NCI-H1105 (cell line): Measurements from ENCODE around the gene APBA1.

Experiments
- DNase-seq: peaks from one replicate; lab custom pipeline; 2025; lab: John Stamatoyannopoulos, UW

The APBA1 gene

GRCh38 chr9:69472101-69472620 is 200.0 kb downstream of the APBA1 start:
- DNase-seq = no peak

- no peak for DNase-seq
Observed at GRCh38 chr9:69471433-69471832, 200.7 kb downstream of the APBA1 start.

- DNase-seq = no peak
Observed at GRCh38 chr9:69470186-69470977, 201.8 kb downstream of the APBA1 start.

GRCh38 chr9:69469136-69469535 is 203.0 kb downstream of the APBA1 start:
- no peak for DNase-seq

GRCh38 chr9:69468380-69468779 is 203.8 kb downstream of the APBA1 start:
- no peak for DNase-seq

- no peak for DNase-seq
Observed at GRCh38 chr9:69466151-69466550, 206.0 kb downstream of the APBA1 start.

- no peak for DNase-seq
Observed at GRCh38 chr9:69465473-69465872, 206.7 kb downstream of the APBA1 start.

GRCh38 chr9:69463497-69464068 is 208.6 kb downstream of the APBA1 start:
- no peak for DNase-seq

- DNase-seq = no peak
Observed at GRCh38 chr9:69462394-69462793, 209.8 kb downstream of the APBA1 start.

GRCh38 chr9:69461103-69461887 is 210.9 kb downstream of the APBA1 start:
- DNase-seq = no peak

- DNase-seq = no peak
Observed at GRCh38 chr9:69460012-69460411, 212.2 kb downstream of the APBA1 start.

GRCh38 chr9:69458176-69458575 is 214.0 kb downstream of the APBA1 start:
- DNase-seq = no peak

- DNase-seq = no peak
Observed at GRCh38 chr9:69456201-69456600, 216.0 kb downstream of the APBA1 start.

- DNase-seq = peak; percentile 45
Observed at GRCh38 chr9:69455311-69455710, 216.9 kb downstream of the APBA1 start.

- no peak for DNase-seq
Observed at GRCh38 chr9:69454321-69454720, 217.8 kb downstream of the APBA1 start.

- no peak for DNase-seq
Observed at GRCh38 chr9:69453746-69454145, 218.4 kb downstream of the APBA1 start.

GRCh38 chr9:69452110-69452782 is 219.9 kb downstream of the APBA1 start:
- DNase-seq = no peak

- DNase-seq = no peak
Observed at GRCh38 chr9:69446496-69446895, 225.7 kb downstream of the APBA1 start.

GRCh38 chr9:69445251-69445650 is 226.9 kb downstream of the APBA1 start:
- DNase-seq = peak; percentile 14

GRCh38 chr9:69444791-69445190 is 227.4 kb downstream of the APBA1 start:
- no peak for DNase-seq

GRCh38 chr9:69444021-69444420 is 228.2 kb downstream of the APBA1 start:
- DNase-seq = no peak

GRCh38 chr9:69443178-69443577 is 229.0 kb downstream of the APBA1 start:
- peak; percentile 85 for DNase-seq
